Small intestine (tissue), 16 donors: ENCODE data around the gene GASK1B. TPM values are rescaled to one million over a fixed set of nuclear protein-coding genes. Genes with fewer than 3 reads are reported as not detected.

Experiments
- DNase-seq, 2 donors: peaks; one replicate each; pipeline versions ENCODE4 v3.0.0 to v3.0.0-alpha.2; 2013
- FAIRE-seq: peaks from 2 replicates; lab custom pipeline; 2012; peaks lifted over from hg19 to GRCh38; lab: Jason Lieb, UNC
- H3K27ac ChIP-seq, 3 donors: one replicate each; pipeline ENCODE4 v1.5.1; 2013; ENCODE audit warnings: low read length in 2 of 3, mild to moderate bottlenecking in 2 of 3, control low read depth in 1 of 3, inconsistent platforms in 1 of 3, low read depth in 1 of 3, moderate library complexity in 1 of 3
- H3K27me3 ChIP-seq, 3 donors: one replicate each; pipeline ENCODE4 v1.6.1; 2013; ENCODE audit warnings: low read length in 3 of 3, inconsistent platforms in 1 of 3; ENCODE audit not compliant: control insufficient read depth in 3 of 3, insufficient read depth in 3 of 3
- H3K36me3 ChIP-seq, 3 donors: one replicate each; pipeline ENCODE4 v1.6.1; 2013; ENCODE audit warnings: low read length in 3 of 3, inconsistent platforms in 1 of 3, low read depth in 1 of 3, mild to moderate bottlenecking in 1 of 3, moderate library complexity in 1 of 3; ENCODE audit not compliant: control insufficient read depth in 3 of 3, insufficient read depth in 2 of 3
- H3K4me1 ChIP-seq, 3 donors: one replicate each; pipeline ENCODE4 v1.6.1; 2013; ENCODE audit warnings: low read length in 2 of 3, inconsistent platforms in 1 of 3, low read depth in 1 of 3, mild to moderate bottlenecking in 1 of 3, moderate library complexity in 1 of 3; ENCODE audit not compliant: control insufficient read depth in 3 of 3, insufficient read depth in 2 of 3
- H3K4me3 ChIP-seq, 3 donors: one replicate each; pipeline ENCODE4 v1.5.1; 2013; ENCODE audit warnings: low read length in 3 of 3, control low read depth in 1 of 3, inconsistent platforms in 1 of 3, low read depth in 1 of 3, mild to moderate bottlenecking in 1 of 3, moderate library complexity in 1 of 3
- H3K9me3 ChIP-seq, 2 donors: one replicate each; pipeline ENCODE4 v1.6.1; 2013; ENCODE audit warnings: low read depth in 1 of 2, low read length in 1 of 2; ENCODE audit not compliant: control insufficient read depth in 2 of 2, insufficient read depth in 1 of 2
- WGBS, 3 donors: extraction: QIAGEN DNeasy Blood & Tissue Kit; methylation state at CpG; one replicate each; pipeline ENCODE4 v1.1.7; 2013; 5-methylcytosine and 5-hydroxymethylcytosine counted together
- long read RNA-seq, 10 donors: transcript quantifications; one replicate each; lab custom pipeline, GENCODE V29; 2026
- polyA plus RNA-seq, 4 donors: library from polyadenylated mRNA; stranded (reverse) in 3 of 4; unstranded in 1 of 4; fragments of 200-250 nt in 3 of 4; fragments of 120-200 nt in 1 of 4; gene quantifications; one replicate each; pipeline versions ENCODE4 v1.2.1 to v1.2.3, GENCODE V29; 2013
- donor health status: healthy with polysubstance abuse.
- donor health status: control.
- donor health status: control.
- donor health status: Bipolar disorder and iron deficiency.
- donor health status: healthy.

Gene GASK1B
- polyA plus RNA-seq, result 10 to 100 TPM in 2 of 4 donors, 1 to 10 TPM in 2; 1.8 to 36.0 (median 7.5) TPM
- long read RNA-seq, donor 1, full-length matches to known transcripts, result 5 of 12 reads
- long read RNA-seq, donor 1, partial matches to known transcripts, result 7 of 12 reads
- long read RNA-seq, donor 1, other reads (novel, unspliced or antisense), result 0 of 12 reads
- long read RNA-seq, donor 2, partial matches to known transcripts, result 0 of 1 reads
- long read RNA-seq, donor 2, other reads (novel, unspliced or antisense), result 0 of 1 reads
- long read RNA-seq, donor 3, full-length matches to known transcripts, result 1 of 1 reads
- long read RNA-seq, donor 3, partial matches to known transcripts, result 0 of 1 reads
- long read RNA-seq, donor 3, other reads (novel, unspliced or antisense), result 0 of 1 reads
- long read RNA-seq, donor 4, result 0 reads
- long read RNA-seq, donor 5, partial matches to known transcripts, result 0 of 2 reads
- long read RNA-seq, donor 5, other reads (novel, unspliced or antisense), result 0 of 2 reads
- long read RNA-seq, donor 6, full-length matches to known transcripts, result 1 of 1 reads
- long read RNA-seq, donor 6, partial matches to known transcripts, result 0 of 1 reads
- long read RNA-seq, donor 6, other reads (novel, unspliced or antisense), result 0 of 1 reads
- long read RNA-seq, donor 7, full-length matches to known transcripts, result 24 of 48 reads
- long read RNA-seq, donor 7, partial matches to known transcripts, result 24 of 48 reads
- long read RNA-seq, donor 7, other reads (novel, unspliced or antisense), result 0 of 48 reads
- long read RNA-seq, donor 8, result 0 reads
- long read RNA-seq, donor 9, result 0 reads
- long read RNA-seq, donor 10, full-length matches to known transcripts, result 8 of 8 reads
- long read RNA-seq, donor 10, partial matches to known transcripts, result 0 of 8 reads
- long read RNA-seq, donor 10, other reads (novel, unspliced or antisense), result 0 of 8 reads

DNA sequence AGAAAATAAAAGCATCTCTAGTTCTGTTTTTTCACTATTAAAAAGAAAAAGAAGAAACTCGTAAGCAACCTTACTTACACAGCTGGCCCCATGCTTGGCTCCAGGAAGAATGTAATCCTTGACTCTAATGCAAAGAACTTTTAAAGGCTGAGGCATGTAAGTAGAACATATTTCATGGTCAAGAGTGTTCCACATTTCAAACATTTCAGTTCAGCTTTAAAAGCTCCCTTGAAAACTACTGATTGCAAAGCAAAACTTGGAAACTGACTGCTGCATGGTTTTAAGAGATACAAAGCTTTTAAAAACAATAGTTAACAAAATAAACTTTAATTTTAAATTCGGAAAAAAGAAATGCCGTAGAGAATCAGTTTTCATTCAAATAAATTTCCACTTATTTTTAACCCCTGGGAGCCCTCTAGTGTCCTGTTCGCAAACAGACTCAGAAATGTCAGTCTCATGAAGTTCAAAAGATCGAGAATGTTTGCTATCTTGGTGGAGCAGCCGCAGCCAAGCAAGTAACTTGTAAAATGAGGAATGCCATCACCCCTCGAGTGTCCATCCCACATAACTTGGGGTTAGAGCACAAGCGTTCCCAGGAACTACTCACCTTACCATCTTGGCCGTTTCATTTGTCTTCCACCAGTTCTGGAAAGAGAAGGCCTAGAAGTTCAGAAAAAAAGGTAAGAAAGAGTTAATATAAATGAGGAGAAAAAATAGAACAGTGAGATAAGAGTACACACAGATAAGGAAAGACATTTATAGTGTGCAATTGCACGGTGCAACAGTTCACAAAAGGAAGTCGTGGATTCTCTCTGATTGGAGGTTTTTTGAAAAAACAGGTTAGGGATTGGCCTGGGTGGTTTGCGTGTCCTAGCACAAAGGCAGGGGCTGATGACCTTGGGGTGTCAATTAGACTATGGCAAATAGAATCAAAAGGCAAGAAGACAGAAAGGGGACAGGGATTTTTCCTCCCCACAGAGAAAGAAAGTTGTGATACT is at the start of gene GASK1B:
Gene GASK1B (minus strand): TSS at position 765 of the 998 bp plus-strand sequence. CDS start 1,650 bp downstream, outside the sequence.
- FAIRE-seq, result no peak
- H3K4me1 ChIP-seq, result peaks cover 0 to 21% (median 2%) of the 10 kb centered on the region in 3 donors
- peak within 1 kb of the TSS; percentile 36 to 83 (median 81) for H3K27ac ChIP-seq

GRCh38 chr4:158219623-158220022 is 46.8 kb upstream of the GASK1B start:
- H3K27ac ChIP-seq, result no peak overlapping the region
- peaks cover 0 to under 1% (median 0%) of the 10 kb centered on the region in 3 donors for H3K4me1 ChIP-seq
- no peak for DNase-seq
- no peaks in the 10 kb centered on the region for H3K27me3 ChIP-seq
- H3K4me3 ChIP-seq, result no peak overlapping the region
- no peaks in the 10 kb centered on the region for H3K9me3 ChIP-seq
- WGBS, 3 donors, result 89 to 100% (median 95%) methylated on average over 1 of the region's 1 CpG
- H3K36me3 ChIP-seq, result peaks cover 0 to 15% (median 8%) of the 10 kb centered on the region in 3 donors
- no peak for FAIRE-seq

More for the DNA sequence above, at the start of gene GASK1B:
- no peaks in the 10 kb centered on the region for H3K27me3 ChIP-seq
- no peaks in the 10 kb centered on the region for H3K9me3 ChIP-seq
- 1 to 7% (median 7%) methylated on average over 12 of the region's 12 CpGs for WGBS, 3 donors
- peak; percentile 78 to 90 for DNase-seq
- peak within 1 kb of the TSS in 2 of 3 donors; percentile 31 to 56 for H3K4me3 ChIP-seq
- peaks cover 0 to 8% (median 0%) of the 10 kb centered on the region in 3 donors for H3K36me3 ChIP-seq

- FAIRE-seq (no peak), DNase-seq (no peak)
- Histone ChIP-seq H3K9me3 (no peaks in the 10 kb centered on the region), H3K27me3 (no peaks in the 10 kb centered on the region), H3K36me3 (peaks cover 0 to 14% (median 10%) of the 10 kb centered on the region in 3 donors), H3K27ac (no peak overlapping the region), H3K4me3 (no peak overlapping the region), H3K4me1 (peaks cover 0 to 9% (median 4%) of the 10 kb centered on the region in 3 donors)
- WGBS, 3 donors, result 88 to 94% (median 91%) methylated on average over 5 of the region's 5 CpGs
Measured at GRCh38 chr4:158217763-158218162, 44.9 kb upstream of the GASK1B start.

- Histone ChIP-seq H3K9me3 (no peaks in the 10 kb centered on the region), H3K4me1 (peaks cover 0 to 9% (median 4%) of the 10 kb centered on the region in 3 donors), H3K36me3 (peaks cover 0 to 12% (median 6%) of the 10 kb centered on the region in 3 donors), H3K4me3 (no peak overlapping the region), H3K27me3 (no peaks in the 10 kb centered on the region), H3K27ac (peak overlapping the region in 2 of 3 donors; percentile 50 to 63)
- FAIRE-seq (no peak), DNase-seq (peak; percentile 47 to 70)
- WGBS, 3 donors, result 12 to 52% (median 27%) methylated on average over 1 of the region's 1 CpG
Measured at GRCh38 chr4:158214856-158215255, 42.0 kb upstream of the GASK1B start.

GRCh38 chr4:158213466-158213865 is 40.6 kb upstream of the GASK1B start:
- H3K4me3 ChIP-seq, result no peak overlapping the region
- FAIRE-seq (no peak), DNase-seq (no peak)
- H3K4me1 ChIP-seq, result peaks cover 0 to 13% (median 4%) of the 10 kb centered on the region in 3 donors
- H3K9me3 ChIP-seq, result no peaks in the 10 kb centered on the region
- H3K36me3 ChIP-seq, result peaks cover 0 to 6% (median 5%) of the 10 kb centered on the region in 3 donors
- no peaks in the 10 kb centered on the region for H3K27me3 ChIP-seq
- WGBS, 3 donors, result 82 to 95% (median 93%) methylated on average over 2 of the region's 2 CpGs
- peak overlapping the region in 2 of 3 donors; percentile 48 to 63 for H3K27ac ChIP-seq

GRCh38 chr4:158211222-158211621 is 38.4 kb upstream of the GASK1B start:
- no peaks in the 10 kb centered on the region for H3K27me3 ChIP-seq
- peak overlapping the region in 2 of 3 donors; percentile 28 to 64 for H3K4me3 ChIP-seq
- DNase-seq, result peak; percentile 89 to 95
- peaks cover 0 to 13% (median 4%) of the 10 kb centered on the region in 3 donors for H3K4me1 ChIP-seq
- peak overlapping the region in 2 of 3 donors; percentile 60 to 98 for H3K27ac ChIP-seq
- FAIRE-seq, result peak; percentile 59
- no peaks in the 10 kb centered on the region for H3K9me3 ChIP-seq
- peaks cover 0 to 3% (median 2%) of the 10 kb centered on the region in 3 donors for H3K36me3 ChIP-seq
- WGBS, 3 donors, result 4 to 35% (median 20%) methylated on average over 3 of the region's 3 CpGs
